SK-N-SH (cell line): ENCODE data around the gene KCNQ5. TPM values are rescaled to one million over a fixed set of nuclear protein-coding genes. Genes with fewer than 3 reads are reported as not detected.

Experiments
- CTCF ChIA-PET: fragments of 300-600, 350-600 bp; formaldehyde crosslinking; extraction: SDS; loops from one replicate; lab custom pipeline; 2021; lab: Yijun Ruan, JAX
- POLR2A ChIA-PET: fragments of 350-600 bp; sonication (Branson Sonifier 250); formaldehyde crosslinking; extraction: SDS; loops from one replicate; lab custom pipeline; 2020; ENCODE audit warnings: antibody characterized with exemption, inconsistent platforms; lab: Yijun Ruan, JAX
- DNase-seq: peaks from one replicate; pipeline ENCODE4 v3.0.0; 2012
- H2AFZ ChIP-seq: fragments of 200-600 bp; sonication (generic); 2 replicates; pipeline ENCODE4 v1.8.1; 2016; ENCODE audit warnings: antibody characterized with exemption, mild to moderate bottlenecking, low read depth
- H3F3A ChIP-seq: fragments of 200-600 bp; sonication (generic); replicated peaks from 2 replicates; pipeline ENCODE3; 2016; ENCODE audit warnings: antibody characterized with exemption, mild to moderate bottlenecking; ENCODE audit not compliant: insufficient read depth
- H3K27ac ChIP-seq, 2 experiments: fragments of 200-500 bp in 1 of 2; fragments of 200-600 bp in 1 of 2; sonication (Bioruptor generic) in 1 of 2; sonication (generic), shearing (Covaris generic) in 1 of 2; 2 replicates each; pipeline versions ENCODE4 v1.5.1 to v1.6.1; 2014 to 2016; ENCODE audit warnings: low read depth in 2 of 2, inconsistent platforms in 1 of 2, low read length in 1 of 2, mild to moderate bottlenecking in 1 of 2, mixed read lengths in 1 of 2
- H3K27me3 ChIP-seq: fragments of 200-600 bp; sonication (generic), shearing (Covaris generic); 2 replicates; pipeline ENCODE4 v1.6.1; 2016; ENCODE audit warnings: mixed run types; ENCODE audit not compliant: insufficient read depth
- H3K36me3 ChIP-seq, 2 experiments: fragments of 200-500 bp in 1 of 2; fragments of 200-600 bp in 1 of 2; sonication (Bioruptor generic) in 1 of 2; sonication (generic) in 1 of 2; replicated peaks in 1 of 2; 2 replicates each; pipeline versions ENCODE3 to v1.5.1; 2014 to 2016; ENCODE audit warnings: low read length in 1 of 2, mild to moderate bottlenecking in 1 of 2; ENCODE audit not compliant: insufficient read depth in 2 of 2, control insufficient read depth in 1 of 2
- H3K4me1 ChIP-seq, 2 experiments: fragments of 200-500 bp in 1 of 2; fragments of 200-600 bp in 1 of 2; sonication (Bioruptor generic) in 1 of 2; sonication (generic), shearing (Covaris generic) in 1 of 2; 2 replicates each; pipeline versions ENCODE4 v1.5.1 to v1.6.1; 2014 to 2016; ENCODE audit warnings: low read depth in 1 of 2, low read length in 1 of 2, mixed run types in 1 of 2; ENCODE audit not compliant: insufficient read depth in 2 of 2, control insufficient read depth in 1 of 2
- H3K4me2 ChIP-seq: fragments of 200-600 bp; sonication (generic), shearing (Covaris generic); 2 replicates; pipeline ENCODE4 v1.6.1; 2017; ENCODE audit warnings: mixed run types
- H3K4me3 ChIP-seq, 2 experiments: fragments of 200-500 bp in 1 of 2; fragments of 200-600 bp in 1 of 2; sonication (Bioruptor generic) in 1 of 2; sonication (generic), shearing (Covaris generic) in 1 of 2; 2 replicates each; pipeline versions ENCODE4 v1.5.1 to v1.8.1; 2014 to 2016; ENCODE audit warnings: low read depth in 2 of 2, inconsistent platforms in 1 of 2, low read length in 1 of 2, mild to moderate bottlenecking in 1 of 2, mixed read lengths in 1 of 2, moderate library complexity in 1 of 2
- H3K79me2 ChIP-seq: fragments of 200-600 bp; sonication (generic); 2 replicates; pipeline ENCODE4 v1.8.1; 2017; ENCODE audit warnings: mild to moderate bottlenecking; ENCODE audit not compliant: insufficient read depth
- H3K9ac ChIP-seq: fragments of 200-600 bp; sonication (generic); 2 replicates; pipeline ENCODE4 v1.6.1; 2017; ENCODE audit warnings: mixed run types
- H3K9me2 ChIP-seq: fragments of 200-600 bp; sonication (generic); 2 replicates; pipeline ENCODE4 v1.6.1; 2017; ENCODE audit warnings: mixed run types
- H3K9me3 ChIP-seq: fragments of 200-600 bp; sonication (generic); 2 replicates; pipeline ENCODE4 v1.6.1; 2017; ENCODE audit warnings: mixed run types, mild to moderate bottlenecking, moderate library complexity
- H4K20me1 ChIP-seq: fragments of 200-600 bp; sonication (generic); 2 replicates; pipeline ENCODE4 v1.6.1; 2017; ENCODE audit warnings: mild to moderate bottlenecking, mixed run types; ENCODE audit not compliant: insufficient read depth
- CHD2 ChIP-seq: fragments of 150-350 bp; IDR thresholded peaks from 2 replicates; pipeline ENCODE4 v1.6.1; 2018; ENCODE audit warnings: low read length; ENCODE audit not compliant: partially characterized antibody
- EP300 ChIP-seq, 2 experiments: IDR thresholded peaks; 2 replicates each; pipeline versions ENCODE4 v1.4.0 to v1.6.1; 2012; ENCODE audit warnings: borderline replicate concordance in 1 of 2, low read depth in 1 of 2, low read length in 1 of 2
- EZH2phosphoT487 ChIP-seq: fragments of 200-600 bp; sonication (generic); IDR thresholded peaks from 2 replicates; pipeline ENCODE4 v1.6.1; 2017; ENCODE audit warnings: low read depth, mixed run types, mild to moderate bottlenecking, antibody characterized with exemption, moderate library complexity, borderline replicate concordance
- FOXJ3 ChIP-seq: sonication (generic); formaldehyde crosslinking; IDR thresholded peaks from 2 replicates; pipeline ENCODE4 v1.5.1; 2020; ENCODE audit warnings: mild to moderate bottlenecking, missing genetic modification reagents
- FOXM1 ChIP-seq: IDR thresholded peaks from 2 replicates; pipeline ENCODE4 v1.4.0; 2012; ENCODE audit warnings: low read depth, mild to moderate bottlenecking
- GATA2 ChIP-seq: sonication (generic); formaldehyde crosslinking; IDR thresholded peaks from 2 replicates; pipeline ENCODE4 v1.5.0; 2020; ENCODE audit warnings: mild to moderate bottlenecking, missing genetic modification reagents
- IRF3 ChIP-seq: fragments of 150-350 bp; IDR thresholded peaks from 2 replicates; pipeline ENCODE4 v1.6.1; 2016; ENCODE audit warnings: mild to moderate bottlenecking, low read depth, low read length
- JUND ChIP-seq: IDR thresholded peaks from 2 replicates; pipeline ENCODE4 v1.4.0; 2012
- MXI1 ChIP-seq: IDR thresholded peaks from 2 replicates; pipeline ENCODE4 v1.6.1; 2012; ENCODE audit warnings: mild to moderate bottlenecking, low read depth, low read length, improper control_type of control experiment
- NFIC ChIP-seq: IDR thresholded peaks from 2 replicates; pipeline ENCODE4 v1.4.0; 2012; ENCODE audit warnings: borderline replicate concordance
- NRF1 ChIP-seq: IDR thresholded peaks from 2 replicates; pipeline ENCODE4 v1.6.1; 2012; ENCODE audit warnings: low read depth, mild to moderate bottlenecking, low read length
- PBX3 ChIP-seq: IDR thresholded peaks from 2 replicates; pipeline ENCODE4; 2012
- POLR2AphosphoS5 ChIP-seq: IDR thresholded peaks from 2 replicates; pipeline ENCODE4 v1.6.1; 2012; ENCODE audit warnings: low read depth, low read length
- RAD21 ChIP-seq: IDR thresholded peaks from 2 replicates; pipeline ENCODE4 v1.6.1; 2012; ENCODE audit warnings: mild to moderate bottlenecking, low read length
- RXRA ChIP-seq: IDR thresholded peaks from 2 replicates; pipeline ENCODE4 v1.4.0; 2012; ENCODE audit warnings: low read depth, mild to moderate bottlenecking, borderline replicate concordance
- SIN3A ChIP-seq: IDR thresholded peaks from 2 replicates; pipeline ENCODE4 v1.6.1; 2012; ENCODE audit warnings: low read depth, mild to moderate bottlenecking, low read length, moderate library complexity, borderline replicate concordance
- SMC3 ChIP-seq: IDR thresholded peaks from 2 replicates; pipeline ENCODE4 v1.6.1; 2012; ENCODE audit warnings: low read depth, low read length, improper control_type of control experiment
- TAF1 ChIP-seq: IDR thresholded peaks from 2 replicates; pipeline ENCODE4 v1.6.1; 2012; ENCODE audit warnings: low read depth, mild to moderate bottlenecking, low read length, moderate library complexity, borderline replicate concordance
- USF1 ChIP-seq: IDR thresholded peaks from 2 replicates; pipeline ENCODE4 v1.4.0; 2012; ENCODE audit warnings: low read depth, borderline replicate concordance
- USF2 ChIP-seq: fragments of 150-350 bp; IDR thresholded peaks from 2 replicates; pipeline ENCODE4 v1.6.1; 2017; ENCODE audit warnings: antibody characterized with exemption, low read length, low read depth, borderline replicate concordance
- ZBTB33 ChIP-seq: IDR thresholded peaks from 2 replicates; pipeline ENCODE4 v1.4.0; 2012; ENCODE audit warnings: low read depth, borderline replicate concordance
- WGBS: methylation state at CpG from one replicate; pipeline ENCODE4 v1.1.6; 2017; ENCODE audit warnings: low lambda C conversion rate; 5-methylcytosine and 5-hydroxymethylcytosine counted together
- polyA plus RNA-seq, 3 experiments: library from polyadenylated mRNA; depleted of rRNA; stranded (reverse); fragments of >200 nt; gene quantifications; 2 replicates each; pipeline ENCODE4 v1.2.3, GENCODE V29; 2012

The KCNQ5 gene
- polyA plus RNA-seq, 1 of the 3 experiments (the other 2 are of a cell fraction): 3.2 TPM

- ChIA-PET CTCF (interaction anchor here (0.6 to 0.7 kb wide), 2 partner anchors 9 to 203 kb away, joined by 3 read pairs; no protein-coding TSS in a partner anchor), POLR2A (no interaction called here)
- H3K4me3 ChIP-seq: no peak overlapping the region
- no peaks in the 10 kb centered on the region for H4K20me1 ChIP-seq
- H3K9ac ChIP-seq: no peak overlapping the region
- H3K9me3 ChIP-seq: no peaks in the 10 kb centered on the region
- no peak for DNase-seq
- TF ChIP-seq PBX3: no peak
- TF ChIP-seq MXI1: no peak
- TF ChIP-seq CHD2: no peak
- no peak for TF ChIP-seq EP300 (IDR thresholded peaks at IDR 0.05; ENCODE audit: borderline replicate concordance in 1 of 2, low read depth in 1 of 2, low read length in 1 of 2)
- no peak for TF ChIP-seq EZH2phosphoT487
- no peak for TF ChIP-seq GATA2 (CRISPR knock-in tag)
- no peak for TF ChIP-seq RAD21
- no peak for TF ChIP-seq USF2
- no peak for TF ChIP-seq POLR2AphosphoS5
- no peak for TF ChIP-seq SMC3
- no peak for TF ChIP-seq IRF3
- TF ChIP-seq NFIC: no peak
- H3K4me1 ChIP-seq: no peaks in the 10 kb centered on the region
- H3K27me3 ChIP-seq: no peaks in the 10 kb centered on the region
- H3K79me2 ChIP-seq: no peaks in the 10 kb centered on the region
- no peak overlapping the region for H3K27ac ChIP-seq
- no peak overlapping the region for H2AFZ ChIP-seq
- H3K36me3 ChIP-seq: no peaks in the 10 kb centered on the region
- no peak overlapping the region for H3K4me2 ChIP-seq
- WGBS: 94% methylated on average over 4 of the region's 4 CpGs
- peaks cover 3% of the 10 kb centered on the region for H3F3A ChIP-seq
- H3K9me2 ChIP-seq: no peaks in the 10 kb centered on the region
These were observed 618.9 kb downstream of the KCNQ5 start for GRCh38 chr6:73240730-73241129.

GRCh38 chr6:73242001-73242400 lies 620.1 kb downstream of the KCNQ5 start:
- POLR2A ChIA-PET: no interaction called here
- no peaks in the 10 kb centered on the region for H3F3A ChIP-seq
- TF ChIP-seq EP300 (IDR thresholded peaks at IDR 0.05; ENCODE audit: borderline replicate concordance in 1 of 2, low read depth in 1 of 2, low read length in 1 of 2) (no peak), ZBTB33 (no peak), SMC3 (no peak), TAF1 (no peak), JUND (no peak), RXRA (no peak), NRF1 (no peak), SIN3A (no peak), POLR2AphosphoS5 (no peak), USF1 (no peak), FOXM1 (no peak), CHD2 (no peak), FOXJ3 (no peak)

More at GRCh38 chr6:73242001-73242400, 620.1 kb downstream of the KCNQ5 start:
- Histone ChIP-seq H3K27me3 (no peaks in the 10 kb centered on the region), H2AFZ (no peak overlapping the region), H3K4me2 (no peak overlapping the region), H3K79me2 (no peaks in the 10 kb centered on the region), H3K4me3 (no peak overlapping the region), H4K20me1 (no peaks in the 10 kb centered on the region), H3K9me3 (no peaks in the 10 kb centered on the region), H3K9me2 (no peaks in the 10 kb centered on the region), H3K36me3 (no peaks in the 10 kb centered on the region), H3K27ac (no peak overlapping the region), H3K4me1 (no peaks in the 10 kb centered on the region), H3K9ac (no peak overlapping the region)
- CTCF ChIA-PET: no interaction called here
- WGBS: 80% methylated on average over 5 of the region's 5 CpGs
- no peak for DNase-seq
